GM23338 (cell line): ENCODE data around the gene RBBP7. TPM values are rescaled to one million over a fixed set of nuclear protein-coding genes. Genes with fewer than 3 reads are reported as not detected.
A peak's percentile ranks its signal among the peaks of the same experiment; 100 is the strongest.

ENCODE experiments used
- ATAC-seq: fragments of 200-7000 bp; cut with Tn5 transposase; 3 replicates; pipeline ENCODE4 v1.9.1; 2020
- DNase-seq: peaks from one replicate; pipeline ENCODE4 v3.0.0-alpha.2; 2015; ENCODE audit warnings: low spot score
- H2AFZ ChIP-seq: fragments of 200-600 bp; sonication (generic); 2 replicates; pipeline ENCODE4 v1.8.0; 2016; ENCODE audit warnings: antibody characterized with exemption, mild to moderate bottlenecking, moderate library complexity
- H3F3A ChIP-seq: fragments of 200-600 bp; sonication (generic); replicated peaks from 2 replicates; pipeline ENCODE4 v1.8.0; 2017; ENCODE audit warnings: antibody characterized with exemption, mixed run types, low read depth
- H3K27ac ChIP-seq: fragments of 200-600 bp; sonication (generic); 2 replicates; pipeline ENCODE4 v1.6.1; 2016; ENCODE audit warnings: low read depth
- H3K27me3 ChIP-seq: fragments of 200-600 bp; sonication (generic); 2 replicates; pipeline ENCODE4 v1.8.0; 2016; ENCODE audit warnings: mild to moderate bottlenecking, mixed run types, moderate library complexity; ENCODE audit not compliant: insufficient read depth
- H3K36me3 ChIP-seq: fragments of 200-600 bp; sonication (generic); 2 replicates; pipeline ENCODE4 v1.8.0; 2016; ENCODE audit warnings: mild to moderate bottlenecking; ENCODE audit not compliant: insufficient read depth
- H3K4me1 ChIP-seq: fragments of 200-600 bp; sonication (generic); 2 replicates; pipeline ENCODE4 v1.8.0; 2016; ENCODE audit warnings: mild to moderate bottlenecking, moderate library complexity; ENCODE audit not compliant: insufficient read depth
- H3K4me2 ChIP-seq: fragments of 200-600 bp; sonication (generic); 2 replicates; pipeline ENCODE4 v1.7.1; 2017; ENCODE audit warnings: mixed run types
- H3K4me3 ChIP-seq: fragments of 200-600 bp; sonication (generic); 2 replicates; pipeline ENCODE4 v1.6.1; 2016; ENCODE audit warnings: mixed run types
- H3K79me2 ChIP-seq: fragments of 200-600 bp; sonication (generic); replicated peaks from 2 replicates; pipeline ENCODE4 v1.8.0; 2017; ENCODE audit warnings: mild to moderate bottlenecking; ENCODE audit not compliant: insufficient read depth
- H3K9me2 ChIP-seq: fragments of 200-600 bp; sonication (generic); 2 replicates; pipeline ENCODE4 v1.8.0; 2017; ENCODE audit not compliant: insufficient read depth
- H4K20me1 ChIP-seq: fragments of 200-600 bp; sonication (generic); replicated peaks from 2 replicates; pipeline ENCODE4 v1.8.0; 2017; ENCODE audit warnings: mild to moderate bottlenecking; ENCODE audit not compliant: insufficient read depth
- H3K27ac Mint-ChIP-seq: 2 replicates; pipeline ENCODE4 v1.8.0; 2020; ENCODE audit warnings: inconsistent platforms, mild to moderate bottlenecking, moderate library complexity, mixed read lengths
- H3K27me3 Mint-ChIP-seq: 3 replicates; pipeline ENCODE4 v1.8.0; 2022; ENCODE audit warnings: low read depth, mild to moderate bottlenecking, moderate library complexity, mixed read lengths, inconsistent platforms; ENCODE audit not compliant: insufficient read depth, poor library complexity
- H3K36me3 Mint-ChIP-seq: 3 replicates; pipeline ENCODE4 v1.8.0; 2021; ENCODE audit warnings: low read depth, mild to moderate bottlenecking, inconsistent platforms, moderate library complexity, mixed read lengths
- H3K4me1 Mint-ChIP-seq: 3 replicates; pipeline ENCODE4 v1.8.0; 2020; ENCODE audit warnings: mild to moderate bottlenecking, inconsistent platforms, mixed read lengths
- H3K4me3 Mint-ChIP-seq: 3 replicates; pipeline ENCODE4 v1.8.0; 2021; ENCODE audit warnings: moderate library complexity, mild to moderate bottlenecking, inconsistent platforms, mixed read lengths
- H3K9me3 Mint-ChIP-seq: 3 replicates; pipeline ENCODE4 v1.8.0; 2020; ENCODE audit warnings: moderate library complexity, mild to moderate bottlenecking, inconsistent platforms, mixed read lengths
- CREB1 ChIP-seq: fragments of 250-450 bp; sonication (Bioruptor Pico); IDR thresholded peaks from 2 replicates; pipeline ENCODE4 v1.5.0; 2020; ENCODE audit warnings: low read depth, mild to moderate bottlenecking, moderate library complexity
- EZH2 ChIP-seq: fragments of 200-600 bp; sonication (generic); IDR thresholded peaks from one replicate; pipeline ENCODE4 v1.8.0; 2017; ENCODE audit warnings: antibody characterized with exemption, mild to moderate bottlenecking, low read depth; ENCODE audit not compliant: unreplicated experiment
- JUNB ChIP-seq: IDR thresholded peaks from one replicate; pipeline ENCODE4 v1.6.1; 2016; ENCODE audit warnings: antibody characterized with exemption; ENCODE audit not compliant: unreplicated experiment
- POLR2AphosphoS5 ChIP-seq: IDR thresholded peaks from 2 replicates; pipeline ENCODE4 v1.6.1; 2016; ENCODE audit warnings: antibody characterized with exemption, low read depth
- ZNF114 ChIP-seq: fragments of 250-450 bp; sonication (Bioruptor Pico); IDR thresholded peaks from 2 replicates; pipeline ENCODE4 v1.5.0; 2020; ENCODE audit warnings: mild to moderate bottlenecking, moderate library complexity
- polyA plus RNA-seq: library from polyadenylated mRNA; unstranded; fragments of >200 nt; fragmentation: Nextera tagmentation; extraction: Ambion mirVana; gene quantifications from 2 replicates; pipeline ENCODE4 v1.2.1, GENCODE V29; 2016
- total RNA-seq: library from RNA; depleted of rRNA; stranded (reverse); fragments of >200 nt; shearing (Covaris generic); gene quantifications from 2 replicates; pipeline ENCODE4 v1.2.3, GENCODE V29; 2014
- TF ChIP-seq, protein P1 (sequence below), 2 experiments: fragments of 200-600 bp in 1 of 2; sonication (generic) in 1 of 2; conservative IDR thresholded peaks; 2 replicates each; pipeline versions ENCODE4 v1.5.1 to v1.6.1; 2016 to 2017; ENCODE audit warnings: antibody characterized with exemption in 2 of 2, low read depth in 2 of 2, mild to moderate bottlenecking in 2 of 2, moderate library complexity in 1 of 2
- TF ChIP-seq, protein P2 (sequence below): fragments of 250-450 bp; sonication (Bioruptor Pico); IDR thresholded peaks from 2 replicates; pipeline ENCODE4 v1.5.0; 2020; ENCODE audit warnings: mild to moderate bottlenecking, moderate library complexity
- TF ChIP-seq, protein P3 (sequence below): IDR thresholded peaks from 2 replicates; pipeline ENCODE4 v1.6.1; 2016; ENCODE audit warnings: antibody characterized with exemption

The RBBP7 gene
- total and polyA plus RNA-seq, 2 experiments from 2014 or later: 111 to 167 TPM

DNA sequence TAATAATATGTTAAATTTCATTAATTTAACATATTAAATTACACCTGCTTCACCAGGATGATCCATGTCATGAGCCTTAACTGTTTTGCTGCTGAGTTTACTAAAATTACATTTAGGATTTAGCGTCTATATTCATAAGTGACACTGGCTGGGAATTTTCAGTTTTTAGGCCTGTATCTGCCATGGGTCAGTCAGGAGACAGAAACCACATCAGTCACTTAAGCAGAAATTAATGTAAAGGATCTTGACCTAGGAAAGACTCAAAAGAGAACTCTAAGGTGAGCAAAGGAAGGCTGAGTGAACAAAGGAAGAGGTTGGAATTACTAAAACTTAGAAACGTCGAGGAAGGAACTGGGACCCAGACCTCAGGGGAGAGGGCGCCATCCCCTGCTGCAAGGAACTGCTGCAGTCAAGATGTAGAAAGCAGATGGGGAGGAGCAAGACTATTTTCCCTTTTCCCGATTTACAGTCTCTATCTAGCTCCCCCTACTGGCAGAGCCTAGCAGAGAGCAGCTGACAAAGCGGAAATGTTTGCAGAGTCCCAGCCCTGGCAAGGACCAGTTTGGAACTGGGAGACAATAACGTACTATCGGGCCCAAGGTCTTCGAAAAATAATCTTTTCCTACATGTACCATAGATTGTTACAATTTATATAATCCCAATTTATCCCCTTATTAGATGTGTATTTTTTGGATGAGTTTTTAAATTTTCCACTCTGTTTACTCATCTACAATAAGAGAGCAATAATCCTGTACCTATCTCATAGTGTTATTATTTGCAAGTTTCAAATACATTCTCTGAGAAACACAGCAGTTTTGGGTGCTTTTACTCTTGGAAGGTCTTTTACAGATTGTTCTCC lies 22.6 kb upstream of the RBBP7 start:
- Histone ChIP-seq H3F3A (no peaks in the 10 kb centered on the region), H3K4me1 (no peaks in the 10 kb centered on the region), H3K79me2 (no peaks in the 10 kb centered on the region), H3K27ac (no peak overlapping the region), H2AFZ (no peak overlapping the region; the same call in 1 of the 2 replicates), H3K9me2 (no peaks in the 10 kb centered on the region), H3K4me3 (no peak overlapping the region), H3K36me3 (no peaks in the 10 kb centered on the region), H3K27me3 (no peaks in the 10 kb centered on the region), H4K20me1 (no peaks in the 10 kb centered on the region), H3K4me2 (no peak overlapping the region)
- peaks cover 2% of the 10 kb centered on the region for H3K27me3 Mint-ChIP-seq
- peak overlapping the region; percentile 60; the same call in 1 of the 2 replicates for H3K27ac Mint-ChIP-seq
- no peaks in the 10 kb centered on the region for H3K36me3 Mint-ChIP-seq
- TF ChIP-seq CREB1: no peak
- TF ChIP-seq JUNB: no peak
- TF ChIP-seq, protein P1, sequence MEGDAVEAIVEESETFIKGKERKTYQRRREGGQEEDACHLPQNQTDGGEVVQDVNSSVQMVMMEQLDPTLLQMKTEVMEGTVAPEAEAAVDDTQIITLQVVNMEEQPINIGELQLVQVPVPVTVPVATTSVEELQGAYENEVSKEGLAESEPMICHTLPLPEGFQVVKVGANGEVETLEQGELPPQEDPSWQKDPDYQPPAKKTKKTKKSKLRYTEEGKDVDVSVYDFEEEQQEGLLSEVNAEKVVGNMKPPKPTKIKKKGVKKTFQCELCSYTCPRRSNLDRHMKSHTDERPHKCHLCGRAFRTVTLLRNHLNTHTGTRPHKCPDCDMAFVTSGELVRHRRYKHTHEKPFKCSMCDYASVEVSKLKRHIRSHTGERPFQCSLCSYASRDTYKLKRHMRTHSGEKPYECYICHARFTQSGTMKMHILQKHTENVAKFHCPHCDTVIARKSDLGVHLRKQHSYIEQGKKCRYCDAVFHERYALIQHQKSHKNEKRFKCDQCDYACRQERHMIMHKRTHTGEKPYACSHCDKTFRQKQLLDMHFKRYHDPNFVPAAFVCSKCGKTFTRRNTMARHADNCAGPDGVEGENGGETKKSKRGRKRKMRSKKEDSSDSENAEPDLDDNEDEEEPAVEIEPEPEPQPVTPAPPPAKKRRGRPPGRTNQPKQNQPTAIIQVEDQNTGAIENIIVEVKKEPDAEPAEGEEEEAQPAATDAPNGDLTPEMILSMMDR (conservative IDR thresholded peaks at IDR 0.05; ENCODE audit: low read depth in 2 of 2): peak; percentile 67 to 83
- no peaks in the 10 kb centered on the region; the same call in 2 of the 3 replicates for H3K9me3 Mint-ChIP-seq
- ATAC-seq: peak; percentile 97
- DNase-seq: peak; percentile 92
- no peak overlapping the region for H3K4me3 Mint-ChIP-seq
- H3K4me1 Mint-ChIP-seq: peaks cover 5% of the 10 kb centered on the region

DNA sequence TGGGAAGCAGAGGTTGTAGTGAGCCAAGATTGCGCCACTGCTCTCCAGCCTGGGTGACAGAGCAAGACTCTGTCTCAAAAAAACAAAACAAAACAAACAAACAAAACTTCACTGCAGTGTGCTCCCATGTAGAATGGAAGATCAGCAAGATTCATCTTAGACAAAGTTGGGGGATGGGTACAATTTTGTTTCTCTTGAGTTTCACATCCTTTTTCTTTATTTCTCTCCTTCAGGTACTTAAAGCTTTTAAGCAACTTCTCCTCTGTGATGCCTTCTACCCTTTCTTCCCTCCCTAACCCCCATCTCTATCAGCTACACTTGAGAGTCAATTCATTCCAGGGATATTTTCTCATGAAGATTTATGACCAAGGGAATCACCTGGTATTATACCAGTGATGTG lies 15.5 kb upstream of the RBBP7 start:
- no peaks in the 10 kb centered on the region for H3K79me2 ChIP-seq
- H3F3A ChIP-seq: no peaks in the 10 kb centered on the region
- no peaks in the 10 kb centered on the region for H3K4me1 ChIP-seq
- peaks cover 4% of the 10 kb centered on the region for H3K27me3 Mint-ChIP-seq
- H3K4me3 ChIP-seq: no peak overlapping the region
- H3K9me2 ChIP-seq: no peaks in the 10 kb centered on the region
- peaks cover 3% of the 10 kb centered on the region; the same call in 1 of the 3 replicates for H3K4me1 Mint-ChIP-seq
- no peak overlapping the region for H2AFZ ChIP-seq
- no peaks in the 10 kb centered on the region for H4K20me1 ChIP-seq
- no peaks in the 10 kb centered on the region for H3K36me3 ChIP-seq
- no peaks in the 10 kb centered on the region for H3K36me3 Mint-ChIP-seq
- no peaks in the 10 kb centered on the region for H3K9me3 Mint-ChIP-seq
- no peak overlapping the region for H3K27ac ChIP-seq
- DNase-seq: no peak
- ATAC-seq: no peak
- no peak overlapping the region for H3K4me2 ChIP-seq
- no peak overlapping the region for H3K4me3 Mint-ChIP-seq
- H3K27ac Mint-ChIP-seq: no peak overlapping the region
- H3K27me3 ChIP-seq: no peaks in the 10 kb centered on the region
- TF ChIP-seq CREB1 (no peak), ZNF114 (CRISPR knock-in tag) (no peak), JUNB (no peak), EZH2 (no peak), POLR2AphosphoS5 (no peak)
- TF ChIP-seq, protein P2, sequence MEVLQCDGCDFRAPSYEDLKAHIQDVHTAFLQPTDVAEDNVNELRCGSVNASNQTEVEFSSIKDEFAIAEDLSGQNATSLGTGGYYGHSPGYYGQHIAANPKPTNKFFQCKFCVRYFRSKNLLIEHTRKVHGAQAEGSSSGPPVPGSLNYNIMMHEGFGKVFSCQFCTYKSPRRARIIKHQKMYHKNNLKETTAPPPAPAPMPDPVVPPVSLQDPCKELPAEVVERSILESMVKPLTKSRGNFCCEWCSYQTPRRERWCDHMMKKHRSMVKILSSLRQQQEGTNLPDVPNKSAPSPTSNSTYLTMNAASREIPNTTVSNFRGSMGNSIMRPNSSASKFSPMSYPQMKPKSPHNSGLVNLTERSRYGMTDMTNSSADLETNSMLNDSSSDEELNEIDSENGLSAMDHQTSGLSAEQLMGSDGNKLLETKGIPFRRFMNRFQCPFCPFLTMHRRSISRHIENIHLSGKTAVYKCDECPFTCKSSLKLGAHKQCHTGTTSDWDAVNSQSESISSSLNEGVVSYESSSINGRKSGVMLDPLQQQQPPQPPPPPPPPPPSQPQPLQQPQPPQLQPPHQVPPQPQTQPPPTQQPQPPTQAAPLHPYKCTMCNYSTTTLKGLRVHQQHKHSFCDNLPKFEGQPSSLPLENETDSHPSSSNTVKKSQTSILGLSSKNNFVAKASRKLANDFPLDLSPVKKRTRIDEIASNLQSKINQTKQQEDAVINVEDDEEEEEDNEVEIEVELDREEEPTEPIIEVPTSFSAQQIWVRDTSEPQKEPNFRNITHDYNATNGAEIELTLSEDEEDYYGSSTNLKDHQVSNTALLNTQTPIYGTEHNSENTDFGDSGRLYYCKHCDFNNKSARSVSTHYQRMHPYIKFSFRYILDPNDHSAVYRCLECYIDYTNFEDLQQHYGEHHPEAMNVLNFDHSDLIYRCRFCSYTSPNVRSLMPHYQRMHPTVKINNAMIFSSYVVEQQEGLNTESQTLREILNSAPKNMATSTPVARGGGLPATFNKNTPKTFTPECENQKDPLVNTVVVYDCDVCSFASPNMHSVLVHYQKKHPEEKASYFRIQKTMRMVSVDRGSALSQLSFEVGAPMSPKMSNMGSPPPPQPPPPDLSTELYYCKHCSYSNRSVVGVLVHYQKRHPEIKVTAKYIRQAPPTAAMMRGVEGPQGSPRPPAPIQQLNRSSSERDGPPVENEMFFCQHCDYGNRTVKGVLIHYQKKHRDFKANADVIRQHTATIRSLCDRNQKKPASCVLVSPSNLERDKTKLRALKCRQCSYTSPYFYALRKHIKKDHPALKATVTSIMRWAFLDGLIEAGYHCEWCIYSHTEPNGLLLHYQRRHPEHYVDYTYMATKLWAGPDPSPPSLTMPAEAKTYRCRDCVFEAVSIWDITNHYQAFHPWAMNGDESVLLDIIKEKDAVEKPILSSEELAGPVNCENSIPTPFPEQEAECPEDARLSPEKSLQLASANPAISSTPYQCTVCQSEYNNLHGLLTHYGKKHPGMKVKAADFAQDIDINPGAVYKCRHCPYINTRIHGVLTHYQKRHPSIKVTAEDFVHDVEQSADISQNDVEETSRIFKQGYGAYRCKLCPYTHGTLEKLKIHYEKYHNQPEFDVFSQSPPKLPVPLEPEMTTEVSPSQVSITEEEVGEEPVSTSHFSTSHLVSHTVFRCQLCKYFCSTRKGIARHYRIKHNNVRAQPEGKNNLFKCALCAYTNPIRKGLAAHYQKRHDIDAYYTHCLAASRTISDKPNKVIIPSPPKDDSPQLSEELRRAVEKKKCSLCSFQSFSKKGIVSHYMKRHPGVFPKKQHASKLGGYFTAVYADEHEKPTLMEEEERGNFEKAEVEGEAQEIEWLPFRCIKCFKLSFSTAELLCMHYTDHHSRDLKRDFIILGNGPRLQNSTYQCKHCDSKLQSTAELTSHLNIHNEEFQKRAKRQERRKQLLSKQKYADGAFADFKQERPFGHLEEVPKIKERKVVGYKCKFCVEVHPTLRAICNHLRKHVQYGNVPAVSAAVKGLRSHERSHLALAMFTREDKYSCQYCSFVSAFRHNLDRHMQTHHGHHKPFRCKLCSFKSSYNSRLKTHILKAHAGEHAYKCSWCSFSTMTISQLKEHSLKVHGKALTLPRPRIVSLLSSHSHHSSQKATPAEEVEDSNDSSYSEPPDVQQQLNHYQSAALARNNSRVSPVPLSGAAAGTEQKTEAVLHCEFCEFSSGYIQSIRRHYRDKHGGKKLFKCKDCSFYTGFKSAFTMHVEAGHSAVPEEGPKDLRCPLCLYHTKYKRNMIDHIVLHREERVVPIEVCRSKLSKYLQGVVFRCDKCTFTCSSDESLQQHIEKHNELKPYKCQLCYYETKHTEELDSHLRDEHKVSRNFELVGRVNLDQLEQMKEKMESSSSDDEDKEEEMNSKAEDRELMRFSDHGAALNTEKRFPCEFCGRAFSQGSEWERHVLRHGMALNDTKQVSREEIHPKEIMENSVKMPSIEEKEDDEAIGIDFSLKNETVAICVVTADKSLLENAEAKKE (CRISPR knock-in tag): no peak
- TF ChIP-seq, protein P1 (conservative IDR thresholded peaks at IDR 0.05; ENCODE audit: low read depth in 2 of 2): no peak
- TF ChIP-seq, protein P3, sequence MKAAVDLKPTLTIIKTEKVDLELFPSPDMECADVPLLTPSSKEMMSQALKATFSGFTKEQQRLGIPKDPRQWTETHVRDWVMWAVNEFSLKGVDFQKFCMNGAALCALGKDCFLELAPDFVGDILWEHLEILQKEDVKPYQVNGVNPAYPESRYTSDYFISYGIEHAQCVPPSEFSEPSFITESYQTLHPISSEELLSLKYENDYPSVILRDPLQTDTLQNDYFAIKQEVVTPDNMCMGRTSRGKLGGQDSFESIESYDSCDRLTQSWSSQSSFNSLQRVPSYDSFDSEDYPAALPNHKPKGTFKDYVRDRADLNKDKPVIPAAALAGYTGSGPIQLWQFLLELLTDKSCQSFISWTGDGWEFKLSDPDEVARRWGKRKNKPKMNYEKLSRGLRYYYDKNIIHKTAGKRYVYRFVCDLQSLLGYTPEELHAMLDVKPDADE: no peak
